ENCODE data around the gene ARL2BP. TPM values are rescaled to one million over a fixed set of nuclear protein-coding genes. Genes with fewer than 3 reads are reported as not detected.
A peak's percentile ranks its signal among the peaks of the same experiment; 100 is the strongest.
"Not testable (repeated sequence)": the region's sequence is repeated elsewhere in the genome, so short reads cannot be mapped to it uniquely, and the experiment has no call there.

Gene ARL2BP
- total and polyA plus RNA-seq, 7 experiments from 2014 or later = 32.6 to 166 (median 56.9) TPM

DNA sequence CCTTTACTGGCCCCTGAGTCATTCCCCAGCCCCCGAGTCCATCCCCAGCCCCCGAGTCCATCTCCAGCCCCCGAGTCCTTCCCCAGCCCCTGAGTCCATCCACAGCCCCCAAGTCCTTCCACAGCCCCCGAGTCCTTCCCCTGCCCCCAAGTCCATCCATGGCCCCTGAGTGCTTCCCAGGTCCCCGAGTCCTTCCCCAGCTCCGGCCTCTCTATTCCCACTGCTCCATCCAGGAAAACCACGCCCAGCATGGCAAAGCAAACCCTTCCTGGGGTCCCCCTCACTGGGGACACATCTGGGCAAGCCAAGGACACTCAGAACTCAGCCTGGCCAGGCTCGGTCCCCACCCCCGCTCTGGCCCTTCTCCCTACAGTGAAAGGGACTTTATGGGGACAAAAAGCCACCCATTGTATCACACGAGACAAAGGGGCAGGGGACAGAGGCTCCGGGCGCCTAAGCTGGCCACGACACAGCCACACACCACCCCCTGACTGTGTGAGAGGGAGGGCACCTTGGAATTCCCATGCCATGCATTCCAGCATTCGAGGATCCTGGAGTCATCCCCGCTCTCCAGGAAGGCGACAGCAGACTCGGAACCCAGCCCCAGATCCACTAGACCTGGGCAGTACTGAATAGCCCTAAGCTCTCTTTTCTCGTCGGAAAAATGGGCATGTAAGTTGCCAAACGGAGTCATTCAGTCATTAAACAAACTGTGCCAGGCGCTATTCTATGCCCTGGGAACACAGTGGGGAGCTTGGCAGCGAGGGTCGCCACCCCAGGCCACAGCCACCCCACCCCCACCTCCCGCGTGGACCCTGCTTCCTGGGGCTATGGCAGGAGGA lies 25.4 kb downstream of the ARL2BP start:
- H3K9me3 Mint-ChIP-seq = no peaks in the 10 kb centered on the region
- Histone ChIP-seq H3K4me1 (ENCODE audit: control insufficient read depth in 2 of 2, insufficient read depth in 2 of 2, low read length in 2 of 2) (peaks cover 14 to 43% of the 10 kb centered on the region in 2 donors), H3K27me3 (ENCODE audit: control insufficient read depth in 2 of 2, insufficient read depth in 2 of 2, low read length in 2 of 2) (no peaks in the 10 kb centered on the region), H3K27ac (ENCODE audit: low read depth, low read length) (no peak overlapping the region), H3K9me3 (ENCODE audit: control insufficient read depth in 2 of 3, low read length in 3 of 3) (no peaks in the 10 kb centered on the region), H3K36me3 (ENCODE audit: control insufficient read depth in 2 of 3, insufficient read depth in 3 of 3, low read length in 3 of 3) (no peaks in the 10 kb centered on the region), H3K4me3 (ENCODE audit: low read length) (no peak overlapping the region)
- peaks cover 18 to 51% (median 40%) of the 10 kb centered on the region in 7 donors for H3K4me1 Mint-ChIP-seq
- H3K27ac Mint-ChIP-seq = peak overlapping the region in 6 of 9 donors; percentile 63 to 97 (median 94)
- ATAC-seq (no peak), DNase-seq (no peak)
- no peak overlapping the region for H3K4me3 Mint-ChIP-seq
- H3K36me3 Mint-ChIP-seq = no peaks in the 10 kb centered on the region
- ChIA-PET CTCF (no interaction called here), POLR2A (interaction anchor here (0.9 to 1.6 kb wide), 5 partner anchors 10 to 30 kb away, joined by 3 to 5 read pairs (median 4); no protein-coding TSS in a partner anchor)
- H3K27me3 Mint-ChIP-seq = no peaks in the 10 kb centered on the region
- intact Hi-C loops (cut with micrococcal nuclease) = no loop called here

- H3K9me3 ChIP-seq (ENCODE audit: control insufficient read depth in 2 of 3, low read length in 3 of 3) = no peaks in the 10 kb centered on the region
- H3K27me3 ChIP-seq (ENCODE audit: control insufficient read depth in 2 of 2, insufficient read depth in 2 of 2, low read length in 2 of 2) = no peaks in the 10 kb centered on the region
- Mint-ChIP-seq H3K9me3 (no peaks in the 10 kb centered on the region), H3K4me3 (no peak overlapping the region), H3K36me3 (no peaks in the 10 kb centered on the region), H3K27ac (peak overlapping the region in 4 of 9 donors; percentile 42 to 84 (median 62)), H3K4me1 (peaks cover 20 to 51% (median 42%) of the 10 kb centered on the region in 7 donors), H3K27me3 (no peaks in the 10 kb centered on the region)
- no peak for ATAC-seq
- POLR2A ChIA-PET = interaction anchor here (0.9 kb wide), 1 partner anchor 10 kb away, joined by 3 read pairs; no protein-coding TSS in a partner anchor
- H3K36me3 ChIP-seq (ENCODE audit: control insufficient read depth in 2 of 3, insufficient read depth in 3 of 3, low read length in 3 of 3) = no peaks in the 10 kb centered on the region
- H3K27ac ChIP-seq (ENCODE audit: low read depth, low read length) = no peak overlapping the region
- H3K4me3 ChIP-seq (ENCODE audit: low read length) = no peak overlapping the region
- intact Hi-C loops (cut with micrococcal nuclease) = no loop called here
- DNase-seq = no peak
- CTCF ChIA-PET = no interaction called here
- peaks cover 13 to 38% of the 10 kb centered on the region in 2 donors for H3K4me1 ChIP-seq (ENCODE audit: control insufficient read depth in 2 of 2, insufficient read depth in 2 of 2, low read length in 2 of 2)
These were observed 25.9 kb downstream of the ARL2BP start for GRCh38 chr16:57271063-57271345.

GRCh38 chr16:57271867-57272495 lies 26.9 kb downstream of the ARL2BP start:
- intact Hi-C loops (cut with micrococcal nuclease) = no loop called here
- H3K9me3 ChIP-seq (ENCODE audit: control insufficient read depth in 2 of 3, low read length in 3 of 3) = no peaks in the 10 kb centered on the region
- Mint-ChIP-seq H3K9me3 (no peaks in the 10 kb centered on the region), H3K27me3 (no peaks in the 10 kb centered on the region), H3K4me1 (peaks cover 17 to 51% (median 39%) of the 10 kb centered on the region in 7 donors), H3K36me3 (no peaks in the 10 kb centered on the region), H3K4me3 (no peak overlapping the region), H3K27ac (peak overlapping the region in 6 of 9 donors; percentile 42 to 84 (median 61))
- CTCF ChIA-PET = no interaction called here
- H3K4me1 ChIP-seq (ENCODE audit: control insufficient read depth in 2 of 2, insufficient read depth in 2 of 2, low read length in 2 of 2) = peaks cover 4 to 34% of the 10 kb centered on the region in 2 donors
- H3K4me3 ChIP-seq (ENCODE audit: low read length) = no peak overlapping the region
- no peaks in the 10 kb centered on the region for H3K36me3 ChIP-seq (ENCODE audit: control insufficient read depth in 2 of 3, insufficient read depth in 3 of 3, low read length in 3 of 3)
- POLR2A ChIA-PET = interaction anchor here (0.5 to 1.5 kb wide), 3 partner anchors 9 to 29 kb away, joined by 3 read pairs; no protein-coding TSS in a partner anchor
- ATAC-seq = no peak
- no peaks in the 10 kb centered on the region for H3K27me3 ChIP-seq (ENCODE audit: control insufficient read depth in 2 of 2, insufficient read depth in 2 of 2, low read length in 2 of 2)
- DNase-seq = no peak
- no peak overlapping the region for H3K27ac ChIP-seq (ENCODE audit: low read depth, low read length)

GRCh38 chr16:57273359-57273758 lies 28.3 kb downstream of the ARL2BP start:
- H3K36me3 Mint-ChIP-seq = no peaks in the 10 kb centered on the region
- ChIA-PET POLR2A (no interaction called here), CTCF (no interaction called here)
- DNase-seq (no peak), ATAC-seq (no peak)
- Histone ChIP-seq H3K27me3 (ENCODE audit: control insufficient read depth in 2 of 2, insufficient read depth in 2 of 2, low read length in 2 of 2) (no peaks in the 10 kb centered on the region), H3K4me3 (ENCODE audit: low read length) (no peak overlapping the region), H3K4me1 (ENCODE audit: control insufficient read depth in 2 of 2, insufficient read depth in 2 of 2, low read length in 2 of 2) (peaks cover 11 to 34% of the 10 kb centered on the region in 2 donors), H3K36me3 (ENCODE audit: control insufficient read depth in 2 of 3, insufficient read depth in 3 of 3, low read length in 3 of 3) (no peaks in the 10 kb centered on the region), H3K27ac (ENCODE audit: low read depth, low read length) (no peak overlapping the region), H3K9me3 (ENCODE audit: control insufficient read depth in 2 of 3, low read length in 3 of 3) (no peaks in the 10 kb centered on the region)
- H3K27me3 Mint-ChIP-seq = peaks cover 0 to 3% (median 0%) of the 10 kb centered on the region in 5 donors
- peaks cover 24 to 51% (median 39%) of the 10 kb centered on the region in 7 donors for H3K4me1 Mint-ChIP-seq
- intact Hi-C loops (cut with micrococcal nuclease) = no loop called here
- H3K9me3 Mint-ChIP-seq = no peaks in the 10 kb centered on the region
- H3K27ac Mint-ChIP-seq = peak overlapping the region in 3 of 9 donors; percentile 6 to 43 (median 14)
- H3K4me3 Mint-ChIP-seq = no peak overlapping the region

- Mint-ChIP-seq H3K9me3 (no peaks in the 10 kb centered on the region), H3K27ac (peak overlapping the region in 3 of 9 donors; percentile 6 to 43 (median 14)), H3K27me3 (peaks cover 0 to 3% (median 0%) of the 10 kb centered on the region in 5 donors), H3K36me3 (no peaks in the 10 kb centered on the region), H3K4me3 (no peak overlapping the region), H3K4me1 (peaks cover 24 to 51% (median 39%) of the 10 kb centered on the region in 7 donors)
- no peak for ATAC-seq
- H3K27me3 ChIP-seq (ENCODE audit: control insufficient read depth in 2 of 2, insufficient read depth in 2 of 2, low read length in 2 of 2) = no peaks in the 10 kb centered on the region
- POLR2A ChIA-PET = interaction anchor here (5.6 kb wide), 1 partner anchor 7 kb away, joined by 36 read pairs; no protein-coding TSS in a partner anchor
- CTCF ChIA-PET = no interaction called here
- intact Hi-C loops (cut with micrococcal nuclease) = no loop called here
- no peaks in the 10 kb centered on the region for H3K9me3 ChIP-seq (ENCODE audit: control insufficient read depth in 2 of 3, low read length in 3 of 3)
- peaks cover 12 to 34% of the 10 kb centered on the region in 2 donors for H3K4me1 ChIP-seq (ENCODE audit: control insufficient read depth in 2 of 2, insufficient read depth in 2 of 2, low read length in 2 of 2)
- no peak for DNase-seq
- no peaks in the 10 kb centered on the region for H3K36me3 ChIP-seq (ENCODE audit: control insufficient read depth in 2 of 3, insufficient read depth in 3 of 3, low read length in 3 of 3)
- no peak overlapping the region for H3K4me3 ChIP-seq (ENCODE audit: low read length)
- no peak overlapping the region for H3K27ac ChIP-seq (ENCODE audit: low read depth, low read length)
These were observed 28.8 kb downstream of the ARL2BP start for GRCh38 chr16:57273826-57274225.

- H3K9me3 Mint-ChIP-seq; H3K4me3 ChIP-seq (ENCODE audit: low read length); H3K27me3 Mint-ChIP-seq; H3K27ac ChIP-seq (ENCODE audit: low read depth, low read length); H3K4me3 Mint-ChIP-seq; H3K9me3 ChIP-seq (ENCODE audit: control insufficient read depth in 2 of 3, low read length in 3 of 3); ATAC-seq; CTCF ChIA-PET; DNase-seq; H3K36me3 ChIP-seq (ENCODE audit: control insufficient read depth in 2 of 3, insufficient read depth in 3 of 3, low read length in 3 of 3); intact Hi-C loops (cut with micrococcal nuclease); H3K27me3 ChIP-seq (ENCODE audit: control insufficient read depth in 2 of 2, insufficient read depth in 2 of 2, low read length in 2 of 2); H3K36me3 Mint-ChIP-seq: not testable (repeated sequence)
- peaks cover 12 to 41% of the 10 kb centered on the region in 2 donors for H3K4me1 ChIP-seq (ENCODE audit: control insufficient read depth in 2 of 2, insufficient read depth in 2 of 2, low read length in 2 of 2)
- Mint-ChIP-seq H3K27ac (peak overlapping the region in 2 of 9 donors; percentile 26 to 36), H3K4me1 (peaks cover 30 to 63% (median 48%) of the 10 kb centered on the region in 7 donors)
- POLR2A ChIA-PET = interaction anchor here (1.1 to 5.6 kb wide), 2 partner anchors 9 to 33 kb away, joined by 3 to 36 read pairs; no protein-coding TSS in a partner anchor
These were observed 30.9 kb downstream of the ARL2BP start for GRCh38 chr16:57275946-57276345.
